ENCODE data around the gene MERTK. TPM values are rescaled to one million over a fixed set of nuclear protein-coding genes. Genes with fewer than 3 reads are reported as not detected.

The MERTK gene
- total and polyA plus RNA-seq, 2 of the 8 experiments (the other 6 are each of a cell fraction or from before 2014, with no cell fraction given): 6.5 to 7.0 TPM

DNA sequence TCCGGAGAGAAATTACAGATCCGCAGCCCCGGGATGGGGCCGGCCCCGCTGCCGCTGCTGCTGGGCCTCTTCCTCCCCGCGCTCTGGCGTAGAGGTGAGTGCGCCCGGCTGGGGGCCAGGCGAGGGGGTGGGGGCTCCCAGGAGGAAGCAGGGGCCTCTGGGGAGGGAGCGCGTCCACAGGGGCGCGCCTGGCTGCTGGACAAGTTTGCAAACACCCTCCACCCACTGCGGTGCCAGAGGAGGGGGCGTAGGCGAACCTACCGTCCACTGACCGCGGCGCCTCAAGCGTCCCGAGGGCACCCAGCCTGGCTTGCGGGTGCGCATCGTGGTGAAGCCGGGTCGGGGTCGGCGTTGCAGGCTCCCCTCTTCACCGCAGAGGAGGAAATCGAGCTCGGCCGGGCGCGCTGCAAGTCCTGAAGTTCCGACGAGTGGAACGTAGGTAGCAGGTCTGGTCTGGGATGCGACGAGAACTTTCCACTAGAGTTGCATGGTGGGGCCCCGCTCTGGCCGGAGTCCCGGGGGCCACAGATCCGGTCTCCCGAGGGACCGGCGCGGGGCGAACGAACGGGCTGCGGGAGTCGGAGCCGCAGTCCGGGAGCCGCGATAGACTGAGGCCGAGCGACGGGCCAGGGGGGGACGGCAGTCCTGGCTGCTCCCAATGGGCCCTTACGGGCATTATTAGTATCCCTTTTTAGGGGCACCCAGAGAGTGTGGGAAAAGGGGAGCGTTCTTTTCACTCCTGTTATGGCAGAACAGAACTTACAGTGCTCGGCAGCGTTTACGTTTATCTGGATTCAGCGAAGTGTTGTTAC lies 502 bp downstream of the MERTK start:
- 2% methylated on average over 52 of the region's 70 CpGs; no CpG with 5 or more reads in 1 of the 2 experiments for WGBS, 2 experiments (ENCODE audit: extremely low coverage in 1 of 2, insufficient coverage in 1 of 2, insufficient read length in 1 of 2, insufficient replicate concordance in 2 of 2, low coverage in 1 of 2, low lambda C conversion rate in 2 of 2, missing lambda C conversion rate in 1 of 2)
- Histone ChIP-seq H4K20me1 (replicated peaks in 1 of 2; ENCODE audit: control insufficient read depth in 1 of 2, insufficient read depth in 2 of 2, low read length in 2 of 2) (peaks cover 2% of the 10 kb centered on the region in 2 experiments), H4K91ac (replicated peaks; ENCODE audit: insufficient read length, low read length) (no peak overlapping the region), H4K8ac (ENCODE audit: extremely low read depth, insufficient read depth, low read length) (peak overlapping the region; percentile 75), H3K23me2 (ENCODE audit: low read depth, low read length) (peaks cover 7% of the 10 kb centered on the region), H2AFZ (ENCODE audit: low read length) (no peak overlapping the region), H3K56ac (replicated peaks; ENCODE audit: insufficient read length, low read depth, low read length) (peak overlapping the region; percentile 74), H3K4me1 (replicated peaks in 1 of 4; ENCODE audit: control insufficient read depth in 3 of 4, insufficient read depth in 4 of 4, low read length in 3 of 4) (peaks cover 2 to 13% (median 4%) of the 10 kb centered on the region in 4 experiments; a peak in 5 of 7 replicates), H3K18ac (ENCODE audit: extremely low read depth, low read length) (peak overlapping the region; percentile 2; the same call in 1 of the 2 replicates), H2BK5ac (ENCODE audit: low read depth, low read length) (peak overlapping the region; percentile 7; the same call in 1 of the 2 replicates), H3K27me3 (replicated peaks in 1 of 4; ENCODE audit: control insufficient read depth in 3 of 4, extremely low read depth in 1 of 4, insufficient read depth in 3 of 4, low read length in 3 of 4) (peaks cover 0 to 20% (median 11%) of the 10 kb centered on the region in 4 experiments; a peak in 5 of 7 replicates), H2BK15ac (ENCODE audit: low read length) (no peak overlapping the region), H3K4ac (replicated peaks; ENCODE audit: insufficient read length, low read depth, low read length) (no peak overlapping the region), H3K9me3 (ENCODE audit: insufficient read depth in 2 of 2, low read depth in 1 of 2, low read length in 1 of 2) (no peaks in the 10 kb centered on the region), H2BK12ac (ENCODE audit: low read depth, low read length) (no peak overlapping the region), H3K23ac (ENCODE audit: insufficient read length) (no peak overlapping the region), H3K27ac (ENCODE audit: low read depth, low read length) (no peak overlapping the region; the same call in 1 of the 2 replicates), H3K36me3 (ENCODE audit: control insufficient read depth in 2 of 4, insufficient read depth in 4 of 4, low read length in 3 of 4) (no peaks in the 10 kb centered on the region), H3K79me1 (ENCODE audit: low read depth, low read length) (no peaks in the 10 kb centered on the region), H3K4me2 (ENCODE audit: insufficient read depth in 1 of 2, low read depth in 2 of 2, low read length in 2 of 2) (peak overlapping the region; percentile 72 to 83), H2AK5ac (ENCODE audit: low read depth, low read length) (no peak overlapping the region), H3K4me3 (ENCODE audit: extremely low read depth in 1 of 4, insufficient read depth in 2 of 4, low read depth in 3 of 4, low read length in 4 of 4) (peak overlapping the region; percentile 62 to 98 (median 77)), H3K14ac (ENCODE audit: insufficient read length) (no peak overlapping the region), H4K5ac (ENCODE audit: insufficient read length, low read depth, low read length) (no peak overlapping the region), H3K79me2 (ENCODE audit: control insufficient read depth in 1 of 2, insufficient read depth in 2 of 2, low read length in 2 of 2) (no peaks in the 10 kb centered on the region; a peak in 1 of 4 replicates), H3K9ac (replicated peaks in 1 of 4; ENCODE audit: extremely low read depth in 1 of 4, low read depth in 3 of 4, low read length in 3 of 4) (peak overlapping the region; percentile 42 to 77 (median 56)), H2BK20ac (ENCODE audit: low read length) (no peak overlapping the region), H2BK120ac (replicated peaks; ENCODE audit: low read depth, low read length) (no peak overlapping the region)
- FAIRE-seq: no peak
- no peak for DNase-seq (ENCODE audit: low read depth in 1 of 2, low spot score in 2 of 2)
- POLR2A ChIA-PET (ENCODE audit: partially characterized antibody): interaction anchor here (1.1 to 7.2 kb wide), 3 partner anchors 11 to 149 kb away, joined by 3 to 33 read pairs (median 5); partner anchors contain the start of gene ANAPC1
- CTCF ChIA-PET (ENCODE audit: partially characterized antibody): interaction anchor here (0.8 to 2.5 kb wide), 11 partner anchors 9 to 153 kb away, joined by 3 to 8 read pairs (median 5); no protein-coding TSS in a partner anchor
- TF ChIP-seq TBP (IDR thresholded peaks at IDR 0.05; ENCODE audit: low read depth, low read length) (no peak), FOSL1 (IDR thresholded peaks at IDR 0.05; ENCODE audit: insufficient read depth, low read depth, low read length) (no peak), EZH2 (IDR thresholded peaks at IDR 0.05; ENCODE audit: low read depth, low read length, severe bottlenecking) (peak; percentile 42), BRCA1 (IDR thresholded peaks at IDR 0.05; ENCODE audit: low read depth, low read length) (no peak), HDAC2 (IDR thresholded peaks at IDR 0.05; ENCODE audit: borderline replicate concordance in 1 of 2, low read depth in 2 of 2, low read length in 2 of 2) (peak in 1 of 2 experiments; percentile 9; a peak in 1 of 4 replicates), PHF8 (conservative IDR thresholded peaks at IDR 0.05; ENCODE audit: low read depth, low read length) (no peak; the same call in none of the 2 replicates), EGR1 (IDR thresholded peaks at IDR 0.05; ENCODE audit: borderline replicate concordance, low read depth, low read length) (no peak), CEBPB (IDR thresholded peaks at IDR 0.05; ENCODE audit: low read depth, low read length) (no peak), TAF7 (optimal IDR thresholded peaks at IDR 0.05; ENCODE audit: borderline replicate concordance, low read depth, low read length) (no peak), ASH2L (IDR thresholded peaks at IDR 0.05; ENCODE audit: low read length) (peak; percentile 88), SIX5 (IDR thresholded peaks at IDR 0.05; ENCODE audit: low read depth, low read length) (no peak)

All from H1 (cell line).